SW 1271 (cell line): Measurements from ENCODE around the gene ALX1.
"Not testable (repeated sequence)": the region's sequence is repeated elsewhere in the genome, so short reads cannot be mapped to it uniquely, and the experiment has no call there.

Experiments
- DNase-seq, 2 experiments: peaks; one replicate each; lab custom pipeline; 2025; lab: John Stamatoyannopoulos, UW

The ALX1 gene

DNA sequence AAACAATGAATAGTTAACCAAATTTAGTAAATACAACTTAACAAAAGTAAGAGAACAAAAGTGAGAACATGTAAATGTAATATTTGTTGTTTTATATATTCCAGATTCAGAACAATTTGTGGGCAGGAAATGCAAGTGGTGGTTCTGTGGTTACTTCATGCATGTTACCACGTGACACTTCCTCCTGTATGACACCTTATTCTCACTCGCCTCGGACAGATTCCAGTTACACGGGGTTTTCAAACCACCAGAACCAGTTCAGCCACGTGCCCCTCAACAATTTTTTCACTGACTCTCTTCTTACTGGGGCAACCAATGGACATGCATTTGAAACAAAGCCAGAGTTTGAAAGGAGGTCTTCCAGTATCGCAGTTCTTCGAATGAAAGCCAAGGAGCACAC is 21.0 kb downstream of the ALX1 start:
- no peak for DNase-seq

DNA sequence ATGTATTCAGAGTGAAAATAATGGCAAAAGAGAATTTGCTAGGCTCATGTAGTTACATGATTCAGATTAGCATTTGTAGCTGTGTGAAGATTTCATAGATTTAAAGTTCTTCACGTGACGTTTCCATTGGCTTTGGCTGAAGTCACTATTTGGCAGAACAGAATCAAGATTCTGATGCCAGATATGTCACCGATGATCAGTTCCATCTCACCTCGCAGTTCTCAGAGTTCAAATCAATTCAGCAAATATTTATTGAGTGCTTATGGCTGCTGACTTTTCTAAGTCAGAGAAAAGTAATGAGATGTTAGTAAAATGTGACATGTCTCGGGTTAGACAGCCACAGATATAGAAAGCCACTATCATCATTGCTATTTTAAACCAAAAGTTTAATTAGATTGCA is 28.4 kb downstream of the ALX1 start:
- no peak for DNase-seq

DNA sequence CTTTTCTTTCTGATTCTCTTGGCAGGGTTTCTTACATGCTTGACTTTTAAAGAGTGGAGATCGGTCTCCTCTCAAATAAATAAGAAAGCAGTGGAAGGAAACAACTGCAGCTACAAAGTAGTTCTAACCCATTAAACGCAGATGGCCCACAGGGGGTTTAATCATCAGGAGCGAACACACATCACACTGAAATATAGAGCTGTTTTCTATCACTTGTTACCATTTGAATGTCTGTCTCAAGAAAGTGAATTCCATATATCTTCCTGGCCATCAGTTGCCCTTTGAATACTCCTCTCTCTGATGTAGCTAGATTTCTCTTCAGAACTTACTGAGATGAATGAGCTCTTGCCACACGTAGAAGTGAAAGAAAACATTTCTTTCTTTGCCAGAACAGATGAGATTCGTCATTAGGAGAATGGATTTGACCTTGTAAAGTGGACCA is 29.1 kb downstream of the ALX1 start:
- DNase-seq = no peak

DNA sequence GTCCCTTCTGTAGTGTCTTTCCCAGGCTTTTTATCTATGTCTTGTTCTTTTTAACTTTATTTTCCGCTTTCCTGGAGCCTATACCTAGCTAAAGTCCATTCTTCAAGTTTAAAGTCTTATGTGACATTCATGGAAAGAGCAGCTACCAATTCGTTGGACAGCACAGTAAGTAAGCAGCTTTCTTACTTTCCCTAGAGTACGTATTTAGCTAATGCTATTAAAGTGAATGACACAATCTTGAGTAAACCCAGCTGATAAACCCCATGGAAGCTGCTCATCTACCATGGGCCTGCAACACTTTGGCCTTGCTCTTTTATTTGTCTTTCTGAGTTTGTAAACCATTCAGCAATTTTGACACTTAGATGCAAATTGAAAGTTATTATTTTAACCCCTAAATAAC is 30.0 kb downstream of the ALX1 start:
- DNase-seq = no peak

DNA sequence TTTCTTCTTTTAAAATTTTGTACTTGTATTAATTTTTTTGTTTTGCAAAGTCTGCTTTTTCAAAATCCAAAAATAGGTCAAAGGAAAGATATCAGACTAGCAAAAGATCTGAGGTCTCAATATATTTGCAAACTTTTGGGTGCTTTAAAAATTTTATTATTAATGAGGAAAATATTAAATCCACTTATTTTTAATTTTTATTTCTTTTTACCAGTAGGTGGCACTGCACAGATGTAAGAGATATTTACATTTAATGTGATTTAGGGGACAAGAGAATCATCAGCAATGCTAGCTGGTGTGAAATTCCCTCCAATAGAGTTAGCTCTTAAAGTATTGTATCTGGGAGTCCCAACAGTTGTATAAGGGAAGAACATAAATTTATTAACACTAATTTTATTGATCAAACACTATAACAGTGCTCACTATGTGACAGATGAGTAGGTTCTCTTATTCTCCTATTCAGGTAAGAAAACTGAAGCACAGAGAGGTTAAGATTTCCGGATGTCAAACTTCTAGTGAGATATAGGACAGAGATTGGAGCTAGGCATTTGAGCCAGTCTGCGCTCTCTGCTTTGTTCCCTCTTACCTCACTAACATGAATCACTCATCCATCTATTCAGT is 30.5 kb downstream of the ALX1 start:
- DNase-seq = peak in 1 of 2 experiments; percentile 5

DNA sequence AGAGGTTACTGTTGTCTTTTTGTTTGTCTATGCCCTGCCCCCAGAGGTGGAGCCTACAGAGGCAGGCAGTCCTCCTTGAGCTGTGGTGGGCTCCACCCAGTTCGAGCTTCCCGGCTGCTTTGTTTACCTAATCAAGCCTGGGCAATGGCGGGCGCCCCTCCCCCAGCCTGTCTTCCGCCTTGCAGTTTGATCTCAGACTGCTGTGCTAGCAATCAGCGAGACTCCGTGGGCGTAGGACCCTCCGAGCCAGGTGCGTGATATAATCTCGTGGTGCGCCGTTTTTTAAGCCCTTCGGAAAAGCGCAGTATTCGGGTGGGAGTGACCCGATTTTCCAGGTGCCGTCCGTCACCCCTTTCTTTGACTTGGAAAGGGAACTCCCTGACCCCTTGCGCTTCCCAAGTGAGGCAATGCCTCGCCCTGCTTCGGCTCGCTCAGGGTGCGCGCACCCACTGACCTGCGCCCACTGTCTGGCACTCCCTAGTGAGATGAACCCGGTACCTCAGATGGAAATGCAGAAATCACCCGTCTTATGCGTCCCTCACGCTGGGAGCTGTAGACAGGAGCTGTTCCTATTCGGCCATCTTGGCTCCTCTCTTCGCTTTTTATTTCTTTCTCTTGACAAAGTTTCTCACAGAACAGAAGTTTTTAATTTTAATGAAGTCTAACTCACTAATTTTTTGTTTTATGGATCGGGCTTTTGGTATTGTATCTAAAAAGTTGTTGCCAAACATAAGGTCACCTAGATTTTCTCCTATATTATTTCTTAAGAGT is 38.0 kb downstream of the ALX1 start:
- not testable (repeated sequence) for DNase-seq

DNA sequence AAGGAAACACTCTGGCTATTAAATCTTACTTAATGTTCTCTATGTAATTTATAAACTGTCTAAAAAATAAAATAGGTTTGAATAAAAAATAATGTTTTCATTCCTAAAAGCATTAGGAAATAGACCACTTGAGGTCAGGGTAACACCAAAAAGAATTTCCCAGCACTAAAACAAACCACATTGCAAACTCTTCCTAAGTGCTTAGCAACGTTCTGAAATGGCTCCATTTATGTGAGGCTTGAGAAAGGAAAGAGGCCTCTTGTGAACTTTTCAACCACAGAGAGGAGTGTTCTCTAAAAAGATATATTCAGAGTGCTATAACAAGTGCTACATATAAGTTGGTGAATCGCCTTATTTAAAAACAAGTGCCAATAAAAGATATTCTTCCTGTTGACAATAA is 42.7 kb downstream of the ALX1 start:
- DNase-seq = no peak

DNA sequence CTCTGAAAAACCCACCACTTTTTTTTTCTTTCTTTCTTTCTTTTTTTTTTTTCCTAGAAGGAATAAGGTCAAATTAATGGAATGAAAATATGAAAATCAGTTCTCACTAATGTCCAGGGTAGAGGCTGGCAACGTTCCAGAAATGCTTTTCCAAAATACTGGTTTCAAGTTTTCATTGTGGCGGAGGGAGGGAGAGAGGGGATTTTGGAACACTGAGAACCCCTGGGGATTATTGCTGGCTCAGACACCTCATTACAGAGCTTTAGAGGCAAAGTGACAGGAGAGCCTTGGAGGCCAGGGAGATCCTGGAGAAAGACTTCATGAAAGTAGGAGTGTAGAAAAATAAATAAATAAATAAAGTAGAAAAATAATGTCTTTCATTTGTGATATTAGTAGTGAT is 45.4 kb downstream of the ALX1 start:
- DNase-seq = no peak

DNA sequence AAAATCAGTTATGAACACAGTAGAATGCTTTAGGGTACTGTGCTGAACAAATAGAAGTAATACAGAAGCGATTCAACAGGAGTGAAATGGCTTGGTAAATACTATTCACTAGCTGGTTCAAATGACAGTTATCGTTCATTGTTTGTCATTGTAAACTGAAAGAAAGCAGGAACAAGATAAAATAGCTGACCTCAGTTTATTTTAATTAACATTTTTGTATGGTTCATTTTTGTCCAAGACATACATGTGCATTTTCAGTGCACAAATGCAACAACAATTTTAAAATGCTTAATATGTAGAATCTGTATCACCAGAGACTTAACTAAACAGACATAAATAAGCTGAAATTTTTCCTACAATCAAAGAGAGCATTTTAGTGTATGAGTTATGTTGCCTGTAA is 49.9 kb downstream of the ALX1 start:
- DNase-seq = no peak

DNA sequence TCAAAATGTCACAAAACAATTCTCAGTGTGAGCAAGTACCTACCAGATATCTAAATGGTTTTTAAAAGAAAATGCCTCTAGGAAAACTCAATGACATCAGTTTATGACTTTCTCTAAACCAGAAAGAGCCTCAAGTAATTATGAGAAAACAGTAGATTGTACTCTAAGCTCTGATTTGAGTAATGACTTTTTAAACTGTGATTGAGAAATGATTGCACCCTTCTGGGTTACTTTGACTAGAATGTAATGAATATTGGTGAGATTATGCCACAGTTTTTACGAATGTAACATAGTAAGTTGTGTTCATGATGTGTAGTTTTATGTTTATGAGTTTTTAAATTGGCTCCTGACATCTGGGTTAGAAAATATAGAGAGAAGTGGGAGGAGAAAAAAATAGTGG is 68.8 kb downstream of the ALX1 start:
- DNase-seq = no peak

DNA sequence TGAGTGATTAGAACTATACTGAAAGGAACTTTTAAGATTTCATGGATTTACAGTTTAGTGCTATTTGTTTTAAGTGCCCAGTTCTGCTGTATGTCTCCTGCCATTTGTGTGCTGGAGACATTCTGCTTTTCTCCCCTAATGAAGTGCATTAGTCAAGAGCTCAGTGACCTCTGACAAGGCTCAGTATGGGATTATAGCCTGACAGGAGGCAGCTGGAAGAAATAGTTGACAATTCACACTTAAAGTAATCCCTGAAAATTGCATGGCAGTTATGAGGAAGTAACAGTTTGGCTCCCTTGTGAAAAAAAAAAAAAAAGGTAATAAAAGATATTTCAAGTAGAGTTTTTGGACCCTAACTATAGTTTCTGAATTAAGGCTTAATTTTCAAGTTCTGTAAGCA is 70.3 kb downstream of the ALX1 start:
- DNase-seq = no peak
